Eye (tissue), 1 donor: ENCODE results near the gene GPR85.
"Not testable (repeated sequence)": the region's sequence is repeated elsewhere in the genome, so short reads cannot be mapped to it uniquely, and the experiment has no call there.

ENCODE experiments used
- DNase-seq: peaks from one replicate; pipeline ENCODE4 v3.0.0-alpha.2; 2015

GPR85 gene

GRCh38 chr7:113083816-113084495 is 2.7 kb downstream of the GPR85 start:
- DNase-seq, result peak; percentile 47

- DNase-seq, result peak; percentile 72
Measured at GRCh38 chr7:113083132-113083815, 3.4 kb downstream of the GPR85 start.

- DNase-seq, result peak; percentile 66
Measured at GRCh38 chr7:113078331-113078730, 8.3 kb downstream of the GPR85 start.

- no peak for DNase-seq
Measured at GRCh38 chr7:113076703-113077102, 9.9 kb downstream of the GPR85 start.

GRCh38 chr7:113071465-113071864 is 15.2 kb downstream of the GPR85 start:
- no peak for DNase-seq

- DNase-seq, result no peak
Measured at GRCh38 chr7:113062499-113062898, 24.1 kb downstream of the GPR85 start.

GRCh38 chr7:113060100-113060499 is 26.5 kb downstream of the GPR85 start:
- no peak for DNase-seq

GRCh38 chr7:113054938-113055337 is 31.7 kb downstream of the GPR85 start:
- DNase-seq, result no peak

- DNase-seq, result not testable (repeated sequence)
Measured at GRCh38 chr7:113054272-113054671, 32.4 kb downstream of the GPR85 start.

- not testable (repeated sequence) for DNase-seq
Measured at GRCh38 chr7:113049221-113049620, 37.4 kb downstream of the GPR85 start.

- DNase-seq, result no peak
Measured at GRCh38 chr7:113046453-113046852, 40.2 kb downstream of the GPR85 start.

- no peak for DNase-seq
Measured at GRCh38 chr7:113045379-113045778, 41.2 kb downstream of the GPR85 start.

- DNase-seq, result no peak
Measured at GRCh38 chr7:113044394-113044793, 42.2 kb downstream of the GPR85 start.

GRCh38 chr7:113040849-113041248 is 45.8 kb downstream of the GPR85 start:
- DNase-seq, result no peak

GRCh38 chr7:113033959-113034358 is 52.7 kb downstream of the GPR85 start:
- DNase-seq, result no peak
